ENCODE results near the gene AKIRIN1.
A peak's percentile ranks its signal among the peaks of the same experiment; 100 is the strongest.
"Not testable (repeated sequence)": the region's sequence is repeated elsewhere in the genome, so short reads cannot be mapped to it uniquely, and the experiment has no call there.

The AKIRIN1 gene

DNA sequence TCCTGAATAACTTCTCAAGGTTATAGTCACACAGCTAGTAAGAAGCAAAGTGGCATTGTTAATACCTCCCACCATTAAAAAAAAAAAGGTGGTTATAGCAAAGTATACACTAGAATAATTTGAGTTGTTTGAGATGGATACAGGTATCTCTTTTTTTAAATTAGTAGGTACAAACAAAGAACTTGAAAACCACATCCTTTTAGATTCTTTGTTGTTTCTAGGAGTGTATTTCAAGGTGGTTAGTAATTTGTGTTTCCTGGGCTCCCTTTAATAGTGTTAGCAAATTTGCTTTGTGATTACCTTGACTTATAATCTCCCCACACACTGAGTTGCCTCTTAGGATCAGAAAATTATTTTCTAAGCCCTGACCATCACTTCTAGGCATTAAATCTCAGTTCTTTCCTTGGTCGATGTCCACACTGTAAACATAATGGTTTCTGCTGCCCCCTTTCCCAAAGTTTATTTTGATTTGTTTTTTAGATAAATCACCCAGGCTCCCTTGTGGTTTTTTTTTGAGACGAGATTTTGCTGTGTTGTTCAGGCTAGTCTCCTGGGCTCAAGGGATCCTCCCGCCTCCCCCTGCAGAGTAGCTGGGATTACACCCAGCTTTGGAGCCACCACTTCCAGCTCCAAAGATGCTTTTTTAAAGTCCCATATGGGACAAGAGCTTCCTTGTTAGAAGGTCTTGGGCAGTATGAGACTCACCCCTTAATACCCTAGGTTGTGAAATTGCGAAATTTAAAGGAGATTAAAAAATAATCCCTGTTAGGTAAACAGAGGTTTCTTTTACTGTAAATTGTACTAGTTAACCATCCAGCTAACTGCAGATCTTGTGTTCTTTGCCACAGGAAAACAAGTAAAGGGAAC lies 6.2 kb downstream of the AKIRIN1 start:
- no peak for DNase-seq

GRCh38 chr1:38997901-38998190 lies 6.8 kb downstream of the AKIRIN1 start:
- DNase-seq = no peak

- no peak for DNase-seq
These were observed 10.7 kb downstream of the AKIRIN1 start for GRCh38 chr1:39001516-39002421.

DNA sequence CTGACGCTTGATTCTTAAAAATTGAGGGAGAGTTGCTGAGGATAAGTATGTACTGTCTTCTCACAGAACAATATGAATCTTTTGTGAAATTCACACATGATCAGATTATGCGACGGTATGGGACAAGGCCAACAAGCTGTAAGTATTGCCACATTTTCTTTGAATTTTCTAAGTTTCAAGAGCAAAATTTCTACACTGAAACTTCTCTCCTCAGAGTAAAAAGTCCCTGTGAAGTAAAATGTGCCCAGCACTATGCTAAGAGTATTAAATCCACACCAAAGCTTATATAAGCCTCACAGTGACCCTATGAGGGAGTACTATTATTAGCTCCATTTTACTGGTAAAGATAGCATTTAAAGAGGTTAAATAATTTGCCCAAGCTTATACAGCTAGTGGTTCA lies 12.2 kb downstream of the AKIRIN1 start:
- no peak for DNase-seq

DNA sequence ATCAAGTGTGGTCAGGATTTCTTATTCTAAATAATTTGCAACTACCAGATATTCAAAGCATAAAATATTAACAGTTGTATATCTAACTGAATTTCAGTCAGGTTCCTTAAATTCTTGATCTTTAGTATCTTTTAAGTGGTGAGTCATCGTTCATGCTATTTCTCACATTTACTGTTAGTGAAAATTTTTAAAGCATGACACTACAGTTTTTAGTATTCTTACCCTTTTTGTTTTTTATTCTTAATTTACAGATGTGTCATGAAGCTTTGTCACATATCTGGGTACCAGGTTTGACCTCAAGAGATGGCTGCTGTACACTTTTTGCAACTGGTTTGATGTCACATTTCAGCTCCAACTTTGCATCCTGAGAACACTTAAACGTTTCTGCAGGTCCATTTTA lies 12.7 kb downstream of the AKIRIN1 start:
- no peak for DNase-seq

DNA sequence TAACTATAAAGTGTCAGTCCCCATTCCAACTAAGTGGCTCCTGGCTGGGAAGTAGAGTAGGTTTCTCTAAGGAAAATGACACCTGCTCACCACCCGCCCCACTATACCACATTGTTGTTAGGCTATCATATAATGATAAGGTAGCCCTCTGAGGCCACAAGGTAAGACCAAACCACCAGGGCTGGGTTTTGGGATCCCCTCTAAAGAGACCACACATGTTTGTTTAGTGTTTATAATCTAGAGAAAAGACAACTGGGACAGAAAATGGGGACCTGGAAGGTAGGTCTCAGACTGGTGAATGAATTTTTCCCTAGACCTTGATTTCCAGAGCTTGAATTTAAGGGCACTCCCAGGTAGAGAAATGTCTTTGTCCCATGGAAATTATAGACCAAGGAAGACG lies 15.2 kb downstream of the AKIRIN1 start:
- DNase-seq = no peak

GRCh38 chr1:39006726-39007645 lies 15.9 kb downstream of the AKIRIN1 start:
- no peak for DNase-seq

DNA sequence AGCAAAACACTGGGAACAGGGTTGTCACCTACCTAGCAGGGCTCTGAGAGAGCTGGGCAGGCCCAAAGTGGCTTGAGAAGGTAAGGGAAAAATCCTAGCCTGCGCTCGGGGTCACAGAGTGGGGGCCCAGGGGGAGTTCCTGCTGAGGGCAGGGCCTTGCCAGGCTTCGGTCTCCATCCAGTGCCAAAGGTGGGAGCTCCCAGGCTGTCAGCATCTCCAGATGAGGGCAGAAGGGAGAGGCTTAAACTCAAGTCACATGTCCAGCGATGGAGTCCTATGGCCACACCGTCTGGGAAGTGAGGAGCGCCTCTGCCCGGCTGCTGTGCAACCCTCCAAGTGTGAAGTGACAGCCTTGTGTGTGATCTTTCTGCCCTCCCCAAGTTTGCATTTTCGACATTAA lies 23.9 kb downstream of the AKIRIN1 start:
- not testable (repeated sequence) for DNase-seq

- DNase-seq = no peak
These were observed 25.6 kb downstream of the AKIRIN1 start for GRCh38 chr1:39016604-39017171.

- DNase-seq = no peak
These were observed 26.2 kb downstream of the AKIRIN1 start for GRCh38 chr1:39017266-39017665.

DNA sequence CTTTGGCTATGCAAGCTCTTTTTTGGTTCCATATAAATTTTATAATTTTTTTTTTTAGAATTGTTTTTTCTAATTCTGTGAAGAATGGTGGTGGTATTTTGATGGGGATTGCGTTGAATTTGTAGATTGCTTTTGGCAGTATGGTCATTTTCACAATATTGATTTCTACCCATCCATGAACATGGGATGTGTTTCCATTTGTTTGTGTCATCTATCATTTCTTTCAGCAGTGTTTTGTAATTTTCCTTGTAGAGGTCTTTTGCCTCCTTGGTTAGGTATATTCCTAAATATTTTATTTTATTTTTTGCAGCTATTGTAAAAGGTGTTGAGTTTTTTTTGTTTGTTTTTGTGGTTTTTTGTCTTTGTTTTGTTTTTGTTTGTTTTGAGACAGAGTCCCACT lies 29.4 kb downstream of the AKIRIN1 start:
- DNase-seq = not testable (repeated sequence)

DNA sequence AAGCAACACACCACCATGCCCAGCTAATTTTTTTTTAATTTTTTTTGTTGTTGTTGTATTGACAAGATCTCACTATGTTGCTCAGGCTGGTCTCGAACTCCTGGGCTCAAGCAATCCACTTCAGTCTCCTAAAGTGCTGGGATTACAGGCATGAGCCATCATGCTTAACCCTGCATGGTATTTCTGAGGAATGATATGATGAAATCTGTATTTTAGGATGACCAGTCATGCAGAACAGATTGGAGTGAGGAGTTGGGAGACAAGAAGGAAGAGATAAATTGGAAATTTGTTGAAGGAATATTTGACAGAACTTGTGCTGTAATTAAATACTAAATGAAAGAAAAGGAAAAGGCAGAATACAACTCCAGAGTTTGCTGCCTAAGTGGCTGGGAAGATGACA lies 30.4 kb downstream of the AKIRIN1 start:
- DNase-seq = no peak

- DNase-seq = no peak
These were observed 32.1 kb downstream of the AKIRIN1 start for GRCh38 chr1:39023140-39023539.

- DNase-seq = peak; percentile 37
These were observed 35.2 kb downstream of the AKIRIN1 start, which contains the start of gene NDUFS5 for GRCh38 chr1:39026051-39026865. NDUFS5 (plus strand) TSS chr1:39026350; CDS start chr1:39028725, 2,375 bp downstream.

- no peak for DNase-seq
These were observed 35.9 kb downstream of the AKIRIN1 start for GRCh38 chr1:39026866-39027507.

DNA sequence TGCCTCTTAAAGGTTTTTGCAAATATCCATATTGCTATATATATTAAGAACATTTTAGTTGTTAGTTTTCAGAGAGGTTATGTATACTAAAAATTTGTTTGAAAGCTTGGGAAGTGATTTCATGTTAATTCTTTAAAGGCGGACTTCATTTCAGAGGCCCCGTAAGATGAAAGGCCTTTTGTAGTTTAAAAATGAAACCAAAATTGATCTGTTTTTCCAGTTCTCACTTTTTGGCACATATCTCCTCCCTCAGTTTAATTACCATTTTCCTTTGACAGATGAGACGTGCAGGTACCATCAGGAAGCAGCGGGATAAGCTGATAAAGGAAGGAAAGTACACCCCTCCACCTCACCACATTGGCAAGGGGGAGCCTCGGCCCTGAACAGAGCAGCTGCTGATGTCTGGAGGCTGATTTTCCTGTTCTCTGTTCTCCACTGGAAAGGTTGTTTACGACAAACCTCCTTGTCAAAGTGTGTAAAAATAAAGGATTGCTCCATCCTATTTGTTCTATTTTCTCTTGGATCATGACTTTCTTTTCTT lies 43.1 kb downstream of the AKIRIN1 start:
- no peak for DNase-seq

GRCh38 chr1:39036678-39037077 lies 45.6 kb downstream of the AKIRIN1 start:
- no peak for DNase-seq

DNA sequence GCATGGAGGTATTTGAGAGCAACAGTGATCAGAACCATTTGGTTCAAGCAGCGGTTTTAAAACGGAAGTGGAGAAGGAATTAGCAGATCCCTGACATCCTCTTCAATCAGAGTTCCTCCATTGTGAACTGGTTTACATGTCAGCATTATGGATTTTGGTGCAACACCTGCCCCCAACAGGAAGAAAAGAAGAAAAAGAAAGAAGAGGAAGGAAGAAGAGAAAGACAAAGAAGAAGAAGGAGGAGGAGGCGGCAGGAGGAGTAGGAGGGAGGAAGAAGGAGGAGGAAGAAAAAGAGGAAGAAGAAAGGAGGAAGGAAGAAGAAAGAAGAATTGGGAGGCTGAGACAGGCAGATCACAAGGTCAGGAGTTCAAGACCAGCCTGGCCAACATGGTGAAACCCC lies 52.4 kb downstream of the AKIRIN1 start:
- no peak for DNase-seq

GRCh38 chr1:39044762-39045161 lies 53.7 kb downstream of the AKIRIN1 start:
- DNase-seq = no peak

DNA sequence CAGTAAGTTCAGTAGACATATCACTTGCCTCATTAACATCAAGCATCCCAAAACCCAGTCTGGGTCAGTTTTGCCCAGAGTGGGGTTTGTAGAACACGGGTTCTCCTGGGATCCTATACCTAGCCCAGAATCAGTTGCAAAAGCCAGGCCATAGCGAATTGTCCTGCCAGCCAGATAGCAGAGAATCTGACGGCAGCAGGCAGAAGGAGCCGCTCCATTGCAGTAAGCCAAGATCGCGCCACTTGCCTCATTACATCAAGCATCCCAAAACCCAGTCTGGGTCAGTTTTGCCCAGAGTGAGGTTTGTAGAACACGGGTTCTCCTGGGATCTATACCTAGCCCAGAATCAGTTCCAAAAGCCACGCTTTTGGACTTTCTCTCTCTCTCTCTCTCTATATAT lies 54.2 kb downstream of the AKIRIN1 start:
- no peak for DNase-seq
